Immature natural killer cell (primary cell): ENCODE measurements around the gene ELL. TPM values are rescaled to one million over a fixed set of nuclear protein-coding genes. Genes with fewer than 3 reads are reported as not detected.
A peak's percentile ranks its signal among the peaks of the same experiment; 100 is the strongest.

ENCODE experiments used
- DNase-seq, 3 donors: peaks; one replicate each; pipeline ENCODE4 v3.0.0; 2022; ENCODE audit warnings: mixed read lengths in 1 of 3
- H3K27ac Mint-ChIP-seq, 6 donors: one replicate each; pipeline ENCODE4 v1.8.0; 2020; ENCODE audit warnings: mixed read lengths in 6 of 6, mild to moderate bottlenecking in 5 of 6, inconsistent platforms in 4 of 6, moderate library complexity in 3 of 6
- H3K27me3 Mint-ChIP-seq, 3 donors: one replicate each; pipeline ENCODE4 v1.8.0; 2020 to 2021; ENCODE audit warnings: low read depth in 3 of 3, mild to moderate bottlenecking in 3 of 3, mixed read lengths in 3 of 3, moderate library complexity in 3 of 3, inconsistent platforms in 1 of 3
- H3K36me3 Mint-ChIP-seq, 3 donors: one replicate each; pipeline ENCODE4 v1.8.0; 2020; ENCODE audit warnings: mixed read lengths in 3 of 3, inconsistent platforms in 2 of 3, mild to moderate bottlenecking in 2 of 3
- H3K4me1 Mint-ChIP-seq, 2 donors: one replicate each; pipeline ENCODE4 v1.8.0; 2020; ENCODE audit warnings: inconsistent platforms in 2 of 2, mild to moderate bottlenecking in 2 of 2, mixed read lengths in 2 of 2, moderate library complexity in 1 of 2
- H3K4me3 Mint-ChIP-seq, 5 donors: one replicate each; pipeline ENCODE4 v1.8.0; 2020; ENCODE audit warnings: mild to moderate bottlenecking in 5 of 5, mixed read lengths in 5 of 5, inconsistent platforms in 3 of 5, moderate library complexity in 3 of 5
- H3K9me3 Mint-ChIP-seq, 6 donors: one replicate each; pipeline ENCODE4 v1.8.0; 2020; ENCODE audit warnings: mild to moderate bottlenecking in 6 of 6, mixed read lengths in 6 of 6, inconsistent platforms in 4 of 6, moderate library complexity in 3 of 6
- polyA plus RNA-seq, 3 donors: library from polyadenylated mRNA; unstranded; fragments of 300-500 nt; fragmentation: Illumina TruSeq; gene quantifications; one replicate each; pipeline ENCODE4 v1.2.3, GENCODE V29; 2021

Gene ELL
- polyA plus RNA-seq, 3 donors from 2014 or later, result 9.1 to 21.1 (median 11.1) TPM

DNA sequence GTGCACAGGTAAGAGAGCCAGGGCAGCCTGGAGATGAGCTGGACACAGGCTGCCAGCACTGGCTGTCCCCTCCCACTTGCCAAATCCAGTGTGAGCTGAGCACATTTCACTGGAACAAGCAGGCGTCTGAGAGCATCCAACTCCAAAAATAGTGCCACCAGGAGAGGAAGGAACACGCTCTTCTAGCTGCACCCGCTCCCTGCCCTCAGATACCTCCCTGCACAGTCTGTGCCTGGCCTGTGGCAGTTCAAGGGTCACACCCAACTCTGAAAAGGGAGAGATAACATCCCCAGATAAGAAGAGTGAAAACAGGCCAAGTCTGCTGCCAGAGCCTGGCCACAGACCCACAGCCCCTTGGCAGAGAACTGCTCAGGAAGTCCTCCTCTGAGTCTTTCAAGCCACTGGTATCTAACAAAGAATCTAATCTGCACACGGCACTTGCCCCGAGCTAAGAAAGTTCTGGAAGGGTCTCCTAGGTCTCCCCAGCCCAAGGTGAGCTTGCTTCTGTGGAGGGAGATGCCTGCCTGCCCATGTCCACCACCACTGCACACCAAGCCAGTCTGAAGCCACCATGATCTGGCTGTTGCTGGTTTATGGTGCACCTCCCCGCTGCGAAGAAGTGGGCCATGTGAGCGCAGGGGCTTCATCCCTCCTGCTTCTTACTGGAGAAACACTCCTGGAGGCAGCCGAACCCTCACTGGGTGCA, 14.7 kb downstream of the ELL start:
- peak overlapping the region; percentile 69 to 79 (median 73) for H3K4me3 Mint-ChIP-seq
- no peaks in the 10 kb centered on the region for H3K36me3 Mint-ChIP-seq
- H3K4me1 Mint-ChIP-seq, result peaks cover 58 to 71% of the 10 kb centered on the region in 2 donors
- peak overlapping the region; percentile 79 to 89 (median 86) for H3K27ac Mint-ChIP-seq
- H3K9me3 Mint-ChIP-seq, result no peaks in the 10 kb centered on the region
- DNase-seq, result no peak
- peaks cover 2 to 23% (median 6%) of the 10 kb centered on the region in 3 donors for H3K27me3 Mint-ChIP-seq

DNA sequence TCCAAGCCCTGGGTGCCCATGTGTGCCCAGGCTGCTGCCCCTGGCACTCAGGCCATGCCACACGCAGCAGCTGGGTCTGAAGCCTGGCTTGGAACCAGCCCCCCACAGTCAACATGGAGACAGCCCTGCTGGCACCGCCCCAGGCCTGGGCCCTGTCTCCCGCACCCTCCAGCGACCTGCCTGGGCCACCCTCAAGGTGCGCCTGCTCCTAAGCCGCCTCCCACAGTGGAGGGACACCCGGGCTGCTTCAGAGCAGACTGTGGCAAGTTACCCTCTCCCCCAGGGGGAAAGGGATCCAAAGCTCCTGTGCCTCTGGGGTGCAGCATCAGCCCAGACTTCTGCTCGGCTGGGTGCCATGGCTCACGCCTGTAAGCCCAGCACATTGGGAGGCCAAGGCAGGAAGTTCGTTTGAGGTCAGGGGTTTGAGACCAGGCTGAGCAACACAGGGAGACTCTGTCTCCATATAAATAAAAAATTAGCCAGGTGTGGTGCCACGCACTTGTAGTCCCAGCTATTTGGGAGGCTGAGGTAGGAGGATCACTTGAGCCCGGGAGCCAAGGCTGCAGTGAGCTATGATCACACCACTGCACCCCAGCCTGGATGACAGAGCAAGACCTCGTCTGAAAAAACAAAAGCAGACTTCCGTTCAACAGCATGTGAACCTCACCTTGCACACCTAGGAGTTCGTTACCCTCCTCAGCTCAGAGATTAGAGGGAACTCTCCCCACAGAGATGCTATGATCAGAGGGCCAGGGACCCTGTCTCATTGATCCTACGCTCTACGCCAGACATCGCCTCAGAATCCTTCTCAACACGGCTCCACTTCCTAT, 15.6 kb downstream of the ELL start:
- Mint-ChIP-seq H3K9me3 (no peaks in the 10 kb centered on the region), H3K27me3 (peaks cover 2 to 25% (median 6%) of the 10 kb centered on the region in 3 donors), H3K27ac (peak overlapping the region; percentile 66 to 89 (median 86)), H3K4me3 (peak overlapping the region; percentile 69 to 79 (median 73)), H3K4me1 (peaks cover 67 to 78% of the 10 kb centered on the region in 2 donors), H3K36me3 (no peaks in the 10 kb centered on the region)
- DNase-seq, result no peak

DNA sequence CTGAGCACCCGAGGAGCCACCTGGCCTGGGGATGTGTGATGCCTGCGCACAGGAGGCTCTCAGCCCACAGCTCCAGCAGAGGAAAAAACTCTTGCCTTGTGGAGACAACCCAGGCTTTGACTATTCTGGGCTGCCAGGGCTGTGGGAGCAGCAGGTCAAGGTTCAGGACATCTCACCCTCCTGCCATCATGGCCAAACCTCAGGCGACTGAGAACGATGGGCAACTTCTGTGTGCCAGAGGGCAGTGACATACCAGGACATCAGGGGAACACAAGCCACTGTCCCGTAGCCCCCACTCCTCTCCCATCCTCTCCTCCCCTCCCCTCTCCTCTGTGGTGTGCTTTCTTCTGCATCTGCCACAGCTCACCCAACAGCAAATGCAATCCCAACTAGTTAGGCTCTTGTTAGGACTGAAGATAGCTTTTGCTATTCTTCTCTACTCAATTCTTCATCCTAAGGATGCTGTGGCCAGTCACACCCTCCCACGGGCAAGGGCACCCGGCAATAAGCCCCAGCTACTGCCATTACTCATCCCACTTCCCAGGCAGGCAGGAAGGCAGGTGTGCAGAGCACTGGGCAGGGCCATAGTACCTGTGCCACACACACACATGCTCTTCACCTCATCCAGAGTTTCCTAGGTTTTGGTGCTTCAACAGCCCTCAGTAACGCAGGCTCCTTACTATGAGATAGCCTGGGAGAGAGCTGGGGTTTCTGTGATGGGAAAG, 16.8 kb downstream of the ELL start:
- Mint-ChIP-seq H3K4me3 (peak overlapping the region in 3 of 5 donors; percentile 48 to 65 (median 60)), H3K4me1 (peaks cover 79 to 89% of the 10 kb centered on the region in 2 donors), H3K27ac (peak overlapping the region in 5 of 6 donors; percentile 41 to 80 (median 45)), H3K9me3 (no peaks in the 10 kb centered on the region), H3K27me3 (peaks cover 2 to 31% (median 6%) of the 10 kb centered on the region in 3 donors), H3K36me3 (no peaks in the 10 kb centered on the region)
- DNase-seq, result no peak

DNA sequence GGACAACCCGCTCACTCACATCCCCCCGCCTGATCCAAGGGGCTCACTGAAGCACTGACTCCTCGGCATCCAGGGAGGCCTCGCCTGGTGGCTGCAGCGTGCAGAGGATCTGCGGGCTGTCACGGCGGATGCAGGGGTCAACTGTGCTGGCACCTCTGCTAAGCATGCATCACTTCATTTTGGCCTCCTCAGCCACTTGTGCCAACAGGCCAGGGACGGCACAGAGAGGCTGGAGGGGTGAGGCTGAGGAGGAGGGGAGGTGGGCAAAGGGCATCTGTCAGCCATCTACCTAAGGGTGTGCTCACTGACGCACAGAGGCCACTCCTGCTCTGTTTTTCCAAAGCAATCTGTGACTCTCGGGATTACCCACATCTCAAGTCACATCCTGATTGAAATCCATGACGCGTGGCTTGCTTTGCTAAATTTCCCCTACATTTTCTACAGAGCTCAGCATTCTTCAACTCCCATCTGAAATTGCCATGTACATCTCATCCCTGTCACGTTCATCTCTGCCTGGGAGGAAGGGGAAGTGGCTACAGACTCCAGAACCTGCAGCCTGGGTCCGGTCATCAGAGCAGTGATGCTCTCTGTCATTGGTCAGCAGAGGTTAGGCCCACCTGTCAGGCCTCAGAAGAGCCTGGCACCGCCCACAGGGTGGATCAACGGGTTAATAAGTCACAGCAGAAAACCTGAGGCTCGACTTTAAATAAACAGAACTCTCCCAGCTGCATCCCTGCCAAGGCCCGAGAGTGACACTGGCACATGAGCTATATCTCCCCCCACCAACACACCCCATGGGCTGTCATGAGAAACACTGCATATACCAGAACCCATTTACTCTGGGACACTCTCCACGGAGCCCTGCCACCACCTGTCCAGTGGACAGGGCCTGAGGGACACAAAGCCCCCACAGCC, 17.6 kb downstream of the ELL start:
- Mint-ChIP-seq H3K36me3 (no peaks in the 10 kb centered on the region), H3K4me1 (peaks cover 88 to 91% of the 10 kb centered on the region in 2 donors), H3K4me3 (peak overlapping the region in 1 of 5 donors; percentile 21), H3K27ac (peak overlapping the region in 2 of 6 donors; percentile 44 to 53), H3K27me3 (peaks cover 2 to 32% (median 7%) of the 10 kb centered on the region in 3 donors), H3K9me3 (no peaks in the 10 kb centered on the region)
- no peak for DNase-seq

GRCh38 chr19:18503337-18503970, 18.4 kb downstream of the ELL start:
- Mint-ChIP-seq H3K36me3 (no peaks in the 10 kb centered on the region), H3K9me3 (no peaks in the 10 kb centered on the region), H3K4me1 (peaks cover 95% of the 10 kb centered on the region in 2 donors), H3K27me3 (peaks cover 2 to 32% (median 7%) of the 10 kb centered on the region in 3 donors), H3K4me3 (peak overlapping the region in 2 of 5 donors; percentile 38 to 49), H3K27ac (peak overlapping the region in 5 of 6 donors; percentile 8 to 95 (median 61))
- DNase-seq, result no peak

GRCh38 chr19:18502638-18503294, 19.1 kb downstream of the ELL start:
- peak overlapping the region; percentile 34 to 95 (median 68) for H3K27ac Mint-ChIP-seq
- H3K36me3 Mint-ChIP-seq, result no peaks in the 10 kb centered on the region
- DNase-seq, result no peak
- peaks cover 2 to 37% (median 10%) of the 10 kb centered on the region in 3 donors for H3K27me3 Mint-ChIP-seq
- H3K4me1 Mint-ChIP-seq, result peaks cover 98 to 99% of the 10 kb centered on the region in 2 donors
- H3K9me3 Mint-ChIP-seq, result no peaks in the 10 kb centered on the region
- peak overlapping the region in 3 of 5 donors; percentile 34 to 49 (median 47) for H3K4me3 Mint-ChIP-seq

DNA sequence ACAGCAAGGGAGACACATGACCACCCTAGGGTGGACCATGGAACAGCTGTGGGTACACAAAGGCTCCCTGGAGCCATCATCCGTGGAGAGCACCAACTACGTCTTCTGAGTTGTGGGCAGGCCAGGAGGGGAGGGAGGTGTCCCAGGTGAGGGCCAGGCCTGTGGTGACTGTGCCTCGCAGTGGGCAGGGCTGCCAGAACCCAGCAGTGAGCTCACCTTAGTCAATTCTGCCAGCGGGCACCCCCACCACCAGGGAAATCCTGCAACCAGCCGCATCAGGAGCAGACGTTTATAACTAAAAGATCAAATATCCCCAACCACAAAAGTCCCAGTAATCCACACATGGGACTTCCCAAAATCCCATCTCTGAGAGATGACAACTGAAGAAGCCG, 19.6 kb downstream of the ELL start:
- Mint-ChIP-seq H3K4me3 (peak overlapping the region in 2 of 5 donors; percentile 35 to 47), H3K27ac (peak overlapping the region; percentile 34 to 95 (median 56)), H3K4me1 (peaks cover 96 to 98% of the 10 kb centered on the region in 2 donors), H3K36me3 (no peaks in the 10 kb centered on the region), H3K9me3 (no peaks in the 10 kb centered on the region), H3K27me3 (peaks cover 2 to 39% (median 11%) of the 10 kb centered on the region in 3 donors)
- no peak for DNase-seq

DNA sequence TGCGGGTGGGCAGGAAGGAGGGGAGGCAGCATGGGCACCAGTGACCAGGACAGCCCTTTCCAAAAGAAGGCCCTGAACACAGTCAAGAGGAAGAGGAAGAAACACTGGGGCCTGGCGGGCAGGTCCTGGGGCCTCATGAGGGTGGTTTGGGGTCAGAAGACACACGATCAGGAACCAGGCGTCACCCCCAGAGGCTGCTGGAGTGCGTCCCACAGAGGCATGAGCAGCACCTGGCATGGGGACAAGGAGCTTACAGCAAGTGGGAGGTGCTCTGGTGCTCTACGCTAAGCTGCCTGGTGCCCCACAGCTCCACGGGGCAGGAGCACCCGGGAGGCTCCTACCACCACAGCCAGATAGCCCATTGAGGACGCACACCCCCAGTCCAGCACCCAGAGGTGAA, 20.0 kb downstream of the ELL start:
- Mint-ChIP-seq H3K36me3 (no peaks in the 10 kb centered on the region), H3K27me3 (peaks cover 2 to 38% (median 11%) of the 10 kb centered on the region in 3 donors), H3K9me3 (no peaks in the 10 kb centered on the region), H3K4me3 (peak overlapping the region in 1 of 5 donors; percentile 35), H3K27ac (peak overlapping the region; percentile 19 to 95 (median 68)), H3K4me1 (peaks cover 96 to 98% of the 10 kb centered on the region in 2 donors)
- no peak for DNase-seq

- Mint-ChIP-seq H3K4me3 (peak overlapping the region in 3 of 5 donors; percentile 10 to 73 (median 58)), H3K27ac (peak overlapping the region; percentile 79 to 95 (median 86)), H3K27me3 (peaks cover 5 to 41% (median 14%) of the 10 kb centered on the region in 3 donors), H3K36me3 (no peaks in the 10 kb centered on the region), H3K9me3 (no peaks in the 10 kb centered on the region), H3K4me1 (peaks cover 96 to 98% of the 10 kb centered on the region in 2 donors)
- DNase-seq, result no peak
These were observed 20.5 kb downstream of the ELL start for GRCh38 chr19:18501351-18501750.

- peak overlapping the region in 3 of 5 donors; percentile 10 to 73 (median 58) for H3K4me3 Mint-ChIP-seq
- peak overlapping the region; percentile 79 to 95 (median 86) for H3K27ac Mint-ChIP-seq
- peaks cover 96 to 98% of the 10 kb centered on the region in 2 donors for H3K4me1 Mint-ChIP-seq
- DNase-seq, result no peak
- H3K36me3 Mint-ChIP-seq, result no peaks in the 10 kb centered on the region
- H3K9me3 Mint-ChIP-seq, result no peaks in the 10 kb centered on the region
- H3K27me3 Mint-ChIP-seq, result peaks cover 10 to 46% (median 19%) of the 10 kb centered on the region in 3 donors
These were observed 21.1 kb downstream of the ELL start for GRCh38 chr19:18500799-18501198.

DNA sequence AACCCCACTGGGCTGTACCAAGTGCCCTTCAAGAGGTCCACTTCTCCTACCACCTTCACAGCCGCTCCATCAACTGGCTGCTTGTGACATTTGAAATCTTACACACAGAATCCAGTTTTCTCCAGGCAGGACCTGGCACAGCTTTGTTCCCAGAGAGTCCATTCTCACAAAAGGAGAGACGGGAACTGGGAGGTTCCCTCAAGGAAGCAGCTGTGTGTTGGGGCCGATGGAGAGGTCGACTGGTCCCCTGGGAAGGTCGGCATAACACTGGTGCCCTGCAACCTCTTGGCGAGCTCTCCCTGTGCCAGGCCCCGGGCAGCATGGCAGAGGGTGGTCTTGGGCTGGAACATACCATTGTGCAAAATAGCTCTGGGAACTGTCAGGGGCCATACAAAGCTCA, 21.5 kb downstream of the ELL start:
- H3K4me3 Mint-ChIP-seq, result peak overlapping the region in 4 of 5 donors; percentile 30 to 73 (median 51)
- peaks cover 96 to 98% of the 10 kb centered on the region in 2 donors for H3K4me1 Mint-ChIP-seq
- H3K9me3 Mint-ChIP-seq, result no peaks in the 10 kb centered on the region
- H3K27me3 Mint-ChIP-seq, result peaks cover 8 to 47% (median 20%) of the 10 kb centered on the region in 3 donors
- no peak for DNase-seq
- peak overlapping the region; percentile 79 to 95 (median 84) for H3K27ac Mint-ChIP-seq
- H3K36me3 Mint-ChIP-seq, result no peaks in the 10 kb centered on the region
